A549 (cell line): ENCODE results near the gene ADPGK. TPM values are rescaled to one million over a fixed set of nuclear protein-coding genes. Genes with fewer than 3 reads are reported as not detected.

Experiments used
- ATAC-seq, 2 experiments: fragments of 200-7000 bp in 1 of 2; fragments of >200 bp in 1 of 2; cut with Nextera tagmentation in 1 of 2; cut with Tn5 transposase in 1 of 2; 3 replicates each; pipeline versions ENCODE4 v1.8.0 to v1.9.1; 2018 to 2020; ENCODE audit warnings: mild to moderate bottlenecking in 1 of 2, moderate library complexity in 1 of 2
- CTCF ChIA-PET: fragments of 300-600 bp; sonication (Branson Sonifier 250); formaldehyde crosslinking; extraction: SDS; loops from one replicate; lab custom pipeline; 2021; ENCODE audit warnings: antibody characterized with exemption, inconsistent platforms; lab: Yijun Ruan, JAX
- POLR2A ChIA-PET: fragments of 350-600 bp; formaldehyde crosslinking; extraction: SDS; loops from one replicate; lab custom pipeline; 2021; ENCODE audit warnings: antibody characterized with exemption, inconsistent platforms; lab: Yijun Ruan, JAX
- DNase-seq, 2 experiments: peaks; one replicate each; pipeline versions ENCODE4 v3.0.0 to v3.0.0-alpha.2; 2011 to 2016; ENCODE audit warnings: low read depth in 1 of 2, low spot score in 1 of 2
- FAIRE-seq: peaks from 2 replicates; lab custom pipeline; 2011; peaks lifted over from hg19 to GRCh38; lab: Jason Lieb, UNC
- H3K27ac ChIP-seq, 2 experiments: fragments of >200 bp; sonication (Bioruptor Twin); formaldehyde crosslinking; 3 replicates each; pipeline ENCODE4 v1.5.1; 2016 to 2017
- H3K4me1 ChIP-seq: fragments of >200 bp; sonication (Bioruptor Twin); formaldehyde crosslinking; 3 replicates; pipeline ENCODE4 v1.6.1; 2016
- H3K4me2 ChIP-seq: fragments of >200 bp; sonication (Bioruptor Twin); formaldehyde crosslinking; 3 replicates; pipeline ENCODE4 v1.6.1; 2016
- H3K4me3 ChIP-seq: fragments of >200 bp; sonication (Bioruptor Twin); formaldehyde crosslinking; 3 replicates; pipeline ENCODE4 v1.5.1; 2016
- H3K9me3 ChIP-seq: fragments of >200 bp; sonication (Bioruptor Twin); formaldehyde crosslinking; 3 replicates; pipeline ENCODE4 v1.6.1; 2016
- CBX8 ChIP-seq: fragments of 200-600 bp; sonication (generic); IDR thresholded peaks from 2 replicates; pipeline ENCODE4 v1.6.1; 2016
- FOXS1 ChIP-seq: fragments of 250-450 bp; sonication (Bioruptor Pico); IDR thresholded peaks from 2 replicates; pipeline ENCODE4 v1.5.0; 2020; ENCODE audit warnings: mild to moderate bottlenecking, moderate library complexity
- GATA3 ChIP-seq: IDR thresholded peaks from 2 replicates; pipeline ENCODE4 v1.6.1; 2012; ENCODE audit warnings: borderline replicate concordance
- HES2 ChIP-seq: fragments of >200 bp; sonication (Bioruptor Twin); formaldehyde crosslinking; IDR thresholded peaks from 2 replicates; pipeline ENCODE4 v1.6.1; 2016
- HMGXB4 ChIP-seq: fragments of 250-450 bp; sonication (Bioruptor Pico); IDR thresholded peaks from 2 replicates; pipeline ENCODE4 v1.5.0; 2021; ENCODE audit warnings: mild to moderate bottlenecking, moderate library complexity, borderline replicate concordance
- HOXB5 ChIP-seq: fragments of 250-450 bp; sonication (Bioruptor Pico); IDR thresholded peaks from 2 replicates; pipeline ENCODE4 v1.5.0; 2020; ENCODE audit warnings: mild to moderate bottlenecking, moderate library complexity
- JUN ChIP-seq, 2 experiments: fragments of >200 bp; sonication (Bioruptor Twin); formaldehyde crosslinking; IDR thresholded peaks; 2 replicates in 1 of 2; 3 replicates in 1 of 2; pipeline ENCODE4 v1.6.1; 2016 to 2017
- KDM1A ChIP-seq: fragments of 200-600 bp; sonication (generic); IDR thresholded peaks from 2 replicates; pipeline ENCODE4 v1.6.1; 2016; ENCODE audit warnings: low read depth, mild to moderate bottlenecking
- KDM5A ChIP-seq: fragments of 200-600 bp; sonication (generic); IDR thresholded peaks from 2 replicates; pipeline ENCODE4 v1.6.1; 2016; ENCODE audit warnings: antibody characterized with exemption, mild to moderate bottlenecking
- MAFK ChIP-seq: fragments of 450-650 bp; IDR thresholded peaks from 2 replicates; pipeline ENCODE4 v1.6.1; 2014; ENCODE audit not compliant: partially characterized antibody
- MAX ChIP-seq: IDR thresholded peaks from 2 replicates; pipeline ENCODE4 v1.6.1; 2012
- MYC ChIP-seq: IDR thresholded peaks from 2 replicates; pipeline ENCODE4 v1.6.1; 2012; ENCODE audit warnings: mild to moderate bottlenecking, inconsistent platforms, low read length, improper control_type of control experiment, borderline replicate concordance
- RAD21 ChIP-seq, 2 experiments: fragments of >200 bp in 1 of 2; sonication (Bioruptor Twin) in 1 of 2; formaldehyde crosslinking in 1 of 2; IDR thresholded peaks in 1 of 2; conservative IDR thresholded peaks in 1 of 2; 2 replicates in 1 of 2; 3 replicates in 1 of 2; pipeline ENCODE4 v1.6.1; 2012 to 2018; ENCODE audit warnings: inconsistent platforms in 1 of 2
- RCOR1 ChIP-seq: fragments of 150-350 bp; IDR thresholded peaks from 2 replicates; pipeline ENCODE4 v1.6.1; 2014; ENCODE audit warnings: antibody characterized with exemption, low read length, low read depth
- REST ChIP-seq: fragments of 200-600 bp; sonication (generic); IDR thresholded peaks from 2 replicates; pipeline ENCODE4 v1.6.1; 2016; ENCODE audit warnings: antibody characterized with exemption, mild to moderate bottlenecking, moderate library complexity
- RNF2 ChIP-seq: fragments of 200-600 bp; sonication (generic); IDR thresholded peaks from 2 replicates; pipeline ENCODE4 v1.6.1; 2016; ENCODE audit warnings: low read depth, mild to moderate bottlenecking, antibody characterized with exemption, moderate library complexity, borderline replicate concordance
- SMC3 ChIP-seq: fragments of >200 bp; sonication (Bioruptor Twin); formaldehyde crosslinking; IDR thresholded peaks from 3 replicates; pipeline ENCODE4 v1.6.1; 2018; ENCODE audit warnings: inconsistent platforms
- ZC3H11A ChIP-seq: fragments of 450-650 bp; IDR thresholded peaks from 2 replicates; pipeline ENCODE4 v1.6.1; 2014; ENCODE audit warnings: antibody characterized with exemption, mild to moderate bottlenecking
- WGBS: methylation state at CpG from one replicate; pipeline ENCODE4 v1.1.6; 2017; ENCODE audit errors: missing lambda C conversion rate; 5-methylcytosine and 5-hydroxymethylcytosine counted together
- polyA plus RNA-seq, 4 experiments: library from polyadenylated mRNA; depleted of rRNA in 3 of 4; stranded (reverse); fragments of >200 nt; fragmentation: RNase III in 1 of 4; extraction: RNeasy Plus Mini Kit Qiagen cat#74134 plus additional on column Dnase treatment in 1 of 4; gene quantifications; 2 replicates in 3 of 4; 3 replicates in 1 of 4; pipeline ENCODE4 v1.2.3, GENCODE V29; 2011 to 2017

ADPGK gene
- polyA plus RNA-seq, 2 of the 4 experiments (the other 2 are of a cell fraction): 56.6 to 98.3 TPM

DNA sequence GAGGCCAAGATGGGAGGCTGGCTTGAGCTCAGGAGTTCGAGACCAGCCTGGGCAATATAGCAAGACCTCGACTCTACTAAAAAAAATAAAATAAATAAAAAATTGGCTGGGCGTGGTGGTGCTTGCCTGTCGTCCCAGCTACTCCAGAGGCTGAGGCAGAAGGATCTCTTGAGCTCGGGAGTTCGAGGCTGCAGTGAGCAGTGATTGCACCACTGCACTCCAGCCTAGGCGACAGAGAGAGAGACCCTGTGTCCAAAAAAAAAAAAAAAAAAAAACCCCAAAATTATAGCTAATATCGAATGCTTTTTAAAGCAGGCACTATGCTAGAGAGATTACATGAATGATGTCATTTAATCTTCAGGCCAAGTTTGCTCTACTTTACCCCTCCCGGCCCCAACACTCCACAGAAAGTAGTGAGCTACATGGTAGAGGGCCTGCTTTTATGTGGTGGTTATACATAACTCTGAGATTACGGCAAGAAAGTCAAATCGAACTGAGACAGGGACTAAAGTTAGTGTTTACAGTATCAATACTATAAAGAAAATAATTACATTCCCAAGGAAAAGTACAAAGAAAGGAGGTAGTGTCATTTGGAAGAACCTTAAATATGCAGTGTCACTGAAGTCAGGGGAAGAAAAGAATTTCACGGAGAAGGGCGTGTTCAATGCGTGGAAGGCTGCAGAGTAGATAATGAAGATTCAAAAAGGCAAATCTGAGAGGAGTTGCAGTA lies 1.1 kb downstream of the ADPGK start:
- no peak for ATAC-seq
- WGBS: 31% methylated on average over 14 of the region's 14 CpGs
- H3K4me3 ChIP-seq: peak overlapping the region; percentile 74
- CTCF ChIA-PET: interaction anchor here (0.6 to 1.6 kb wide), 5 partner anchors 54 to 462 kb away, joined by 3 to 4 read pairs (median 3); no protein-coding TSS in a partner anchor
- no peak for TF ChIP-seq KDM5A
- TF ChIP-seq, all 56 proteins: peak for 0
- no peak for DNase-seq
- FAIRE-seq: no peak
- Histone ChIP-seq H3K9me3 (no peaks in the 10 kb centered on the region), H3K4me2 (peak overlapping the region; percentile 94), H3K27ac (peak overlapping the region; percentile 86 to 93), H3K4me1 (peaks cover 16% of the 10 kb centered on the region)
- POLR2A ChIA-PET: no interaction called here

DNA sequence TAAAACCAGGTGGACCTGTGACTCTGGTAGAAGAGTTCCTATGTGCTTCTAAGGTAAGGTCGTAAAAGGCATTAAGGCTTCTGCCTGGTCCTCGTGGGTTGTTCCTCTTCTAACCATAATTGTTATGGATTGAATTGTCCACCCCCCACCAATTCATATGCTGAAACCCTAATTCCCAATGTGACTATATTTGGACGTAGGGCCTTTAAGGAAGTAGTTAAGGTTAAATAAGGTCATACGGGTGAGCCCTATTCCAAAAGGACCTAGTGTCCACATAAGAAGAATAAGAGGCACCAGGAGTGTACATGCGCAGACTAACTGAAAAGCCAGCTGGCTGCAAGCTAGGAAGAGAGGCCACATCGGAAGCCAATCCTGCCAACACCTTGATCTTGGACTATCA lies 1.9 kb downstream of the ADPGK start:
- no peaks in the 10 kb centered on the region for H3K9me3 ChIP-seq
- no peak for ATAC-seq
- H3K4me1 ChIP-seq: peaks cover 16% of the 10 kb centered on the region
- H3K27ac ChIP-seq: no peak overlapping the region
- DNase-seq: no peak
- no peak for FAIRE-seq
- H3K4me2 ChIP-seq: peak overlapping the region; percentile 94
- no peak overlapping the region for H3K4me3 ChIP-seq
- no peak for TF ChIP-seq RCOR1
- TF ChIP-seq JUN (IDR thresholded peaks at IDR 0.05): no peak
- no peak for TF ChIP-seq KDM1A
- TF ChIP-seq MAFK: no peak
- no peak for TF ChIP-seq HOXB5
- no peak for TF ChIP-seq RAD21 (conservative IDR thresholded peaks at IDR 0.05 in 1 of 2, IDR thresholded peaks at IDR 0.05 in 1 of 2)
- TF ChIP-seq ZC3H11A: no peak
- no peak for TF ChIP-seq SMC3
- TF ChIP-seq MAX: no peak
- TF ChIP-seq MYC: no peak
- no peak for TF ChIP-seq REST
- no peak for TF ChIP-seq HMGXB4 (CRISPR knock-in tag)
- TF ChIP-seq RNF2: no peak
- CTCF ChIA-PET: interaction anchor here (1.2 kb wide), 1 partner anchor 297 kb away, joined by 3 read pairs; no protein-coding TSS in a partner anchor
- POLR2A ChIA-PET: no interaction called here
- 92% methylated on average over 6 of the region's 6 CpGs for WGBS

GRCh38 chr15:72778796-72779195 lies 4.8 kb downstream of the ADPGK start:
- no peaks in the 10 kb centered on the region for H3K9me3 ChIP-seq
- CTCF ChIA-PET: interaction anchor here (0.8 to 2.5 kb wide), 5 partner anchors 11 to 495 kb away, joined by 3 to 11 read pairs (median 4); no protein-coding TSS in a partner anchor
- no peak overlapping the region for H3K27ac ChIP-seq
- TF ChIP-seq SMC3 (no peak), RNF2 (no peak), CBX8 (no peak), FOXS1 (CRISPR knock-in tag) (no peak), HMGXB4 (CRISPR knock-in tag) (no peak), HES2 (no peak), GATA3 (no peak)
- WGBS: 93% methylated on average over 6 of the region's 6 CpGs
- FAIRE-seq: no peak
- POLR2A ChIA-PET: no interaction called here
- peaks cover 11% of the 10 kb centered on the region; the same call in 2 of the 3 replicates for H3K4me1 ChIP-seq
- no peak overlapping the region for H3K4me2 ChIP-seq
- no peak for DNase-seq
- no peak overlapping the region for H3K4me3 ChIP-seq
- no peak for ATAC-seq
